H9 (cell line): ENCODE data around the gene SLC35A2. TPM values are rescaled to one million over a fixed set of nuclear protein-coding genes. Genes with fewer than 3 reads are reported as not detected.

Source experiments
- DNase-seq: peaks from one replicate; pipeline ENCODE4 v3.0.0-alpha.2; 2017
- H2AFZ ChIP-seq: one replicate; pipeline ENCODE4 v1.6.1; 2013; ENCODE audit warnings: mild to moderate bottlenecking, low read length, control low read depth, moderate library complexity
- H2AK5ac ChIP-seq: 2 replicates; pipeline ENCODE4 v1.6.1; 2013; ENCODE audit warnings: low read length, control low read depth, mixed read lengths; ENCODE audit not compliant: insufficient read length
- H2BK120ac ChIP-seq: one replicate; pipeline ENCODE4 v1.6.1; 2013; ENCODE audit warnings: low read depth, mild to moderate bottlenecking, low read length, control low read depth, inconsistent platforms; ENCODE audit not compliant: poor library complexity, severe bottlenecking
- H2BK12ac ChIP-seq: 2 replicates; pipeline ENCODE4 v1.6.1; 2013; ENCODE audit warnings: low read length, control low read depth, mixed read lengths, low read depth; ENCODE audit not compliant: insufficient read length
- H2BK15ac ChIP-seq: 2 replicates; pipeline ENCODE4 v1.6.1; 2013; ENCODE audit warnings: low read depth, low read length, control low read depth
- H2BK20ac ChIP-seq: one replicate; pipeline ENCODE4 v1.6.1; 2013; ENCODE audit warnings: low read depth, mild to moderate bottlenecking, low read length, control low read depth, inconsistent platforms; ENCODE audit not compliant: poor library complexity, severe bottlenecking
- H2BK5ac ChIP-seq: 2 replicates; pipeline ENCODE4 v1.6.1; 2013; ENCODE audit warnings: low read length, control low read depth, mixed read lengths; ENCODE audit not compliant: insufficient read length
- H3K14ac ChIP-seq: 2 replicates; pipeline ENCODE4 v1.6.1; 2013; ENCODE audit warnings: low read length, control low read depth; ENCODE audit not compliant: insufficient read depth
- H3K18ac ChIP-seq: 2 replicates; pipeline ENCODE4 v1.6.1; 2013; ENCODE audit warnings: low read depth, mild to moderate bottlenecking, mixed read lengths, low read length, control low read depth; ENCODE audit not compliant: insufficient read length
- H3K23ac ChIP-seq: 2 replicates; pipeline ENCODE4 v1.6.1; 2013; ENCODE audit warnings: low read length, control low read depth, mixed read lengths, low read depth; ENCODE audit not compliant: insufficient read length
- H3K23me2 ChIP-seq: 2 replicates; pipeline ENCODE4 v1.6.1; 2013; ENCODE audit warnings: low read depth, mild to moderate bottlenecking, mixed read lengths, low read length, control low read depth; ENCODE audit not compliant: insufficient read length, poor library complexity, severe bottlenecking
- H3K27ac ChIP-seq: 2 replicates; pipeline ENCODE4 v1.5.1; 2013; ENCODE audit warnings: low read length, control low read depth, mixed read lengths, low read depth; ENCODE audit not compliant: insufficient read length
- H3K27me3 ChIP-seq: 2 replicates; pipeline ENCODE4 v1.6.1; 2013; ENCODE audit warnings: low read length, control low read depth, inconsistent platforms; ENCODE audit not compliant: insufficient read depth
- H3K4ac ChIP-seq: 2 replicates; pipeline ENCODE4 v1.6.1; 2013; ENCODE audit warnings: low read depth, mild to moderate bottlenecking, control low read depth, inconsistent platforms, low read length, moderate library complexity
- H3K4me1 ChIP-seq: 2 replicates; pipeline ENCODE4 v1.6.1; 2013; ENCODE audit warnings: low read length, control low read depth, inconsistent platforms; ENCODE audit not compliant: insufficient read depth
- H3K4me2 ChIP-seq: 2 replicates; pipeline ENCODE4 v1.6.1; 2013; ENCODE audit warnings: low read length, control low read depth, mixed read lengths; ENCODE audit not compliant: insufficient read length, insufficient read depth
- H3K56ac ChIP-seq: 2 replicates; pipeline ENCODE4 v1.6.1; 2013; ENCODE audit warnings: low read depth, mild to moderate bottlenecking, mixed read lengths, low read length, control low read depth; ENCODE audit not compliant: insufficient read length
- H3K79me1 ChIP-seq: 2 replicates; pipeline ENCODE4 v1.6.1; 2013; ENCODE audit warnings: low read depth, mild to moderate bottlenecking, moderate library complexity, low read length, control low read depth, inconsistent platforms; ENCODE audit not compliant: insufficient read depth, poor library complexity, severe bottlenecking
- H3K79me2 ChIP-seq: 2 replicates; pipeline ENCODE4 v1.6.1; 2013; ENCODE audit warnings: low read length, control low read depth, inconsistent platforms; ENCODE audit not compliant: insufficient read depth
- H3K9ac ChIP-seq: 2 replicates; pipeline ENCODE4 v1.6.1; 2013; ENCODE audit warnings: low read length, control low read depth, mixed read lengths; ENCODE audit not compliant: insufficient read length; ENCODE audit errors: extremely low read depth
- H3K9me3 ChIP-seq: one replicate; pipeline ENCODE4 v1.6.1; 2013; ENCODE audit warnings: low read depth, low read length, inconsistent platforms; ENCODE audit not compliant: control insufficient read depth
- H3T11ph ChIP-seq: one replicate; pipeline ENCODE4 v1.6.1; 2013; ENCODE audit warnings: mild to moderate bottlenecking, low read length, control low read depth, inconsistent platforms
- H4K20me1 ChIP-seq: one replicate; pipeline ENCODE4 v1.6.1; 2013; ENCODE audit not compliant: control insufficient read depth, insufficient read length, insufficient read depth
- H4K5ac ChIP-seq: 2 replicates; pipeline ENCODE4 v1.6.1; 2013; ENCODE audit warnings: low read depth, mild to moderate bottlenecking, mixed read lengths, low read length, control low read depth; ENCODE audit not compliant: insufficient read length
- H4K8ac ChIP-seq: replicated peaks from 2 replicates; pipeline ENCODE4 v1.6.1; 2013; ENCODE audit warnings: low read length, control low read depth, mixed read lengths, low read depth; ENCODE audit not compliant: insufficient read length
- H4K91ac ChIP-seq: 2 replicates; pipeline ENCODE4 v1.6.1; 2013; ENCODE audit warnings: low read depth, mild to moderate bottlenecking, moderate library complexity, mixed read lengths, low read length, control low read depth; ENCODE audit not compliant: insufficient read length
- H3K27ac Mint-ChIP-seq, 3 experiments: 2 replicates in 2 of 3; 3 replicates in 1 of 3; pipeline ENCODE4 v1.8.0; 2020 to 2021; ENCODE audit warnings: mixed read lengths in 3 of 3, mild to moderate bottlenecking in 1 of 3, moderate library complexity in 1 of 3
- H3K27me3 Mint-ChIP-seq: 2 replicates; pipeline ENCODE4 v1.8.0; 2021; ENCODE audit warnings: low read depth, mild to moderate bottlenecking, moderate library complexity, mixed read lengths
- H3K36me3 Mint-ChIP-seq, 3 experiments: 2 replicates in 2 of 3; 3 replicates in 1 of 3; pipeline ENCODE4 v1.8.0; 2020 to 2021; ENCODE audit warnings: low read depth in 3 of 3, mixed read lengths in 3 of 3; ENCODE audit not compliant: insufficient read depth in 1 of 3
- H3K4me1 Mint-ChIP-seq, 2 experiments: 2 replicates each; pipeline ENCODE4 v1.8.0; 2020; ENCODE audit warnings: mixed read lengths in 2 of 2
- H3K4me3 Mint-ChIP-seq, 2 experiments: 2 replicates in 1 of 2; 3 replicates in 1 of 2; pipeline ENCODE4 v1.8.0; 2020 to 2021; ENCODE audit warnings: mild to moderate bottlenecking in 2 of 2, mixed read lengths in 2 of 2, moderate library complexity in 1 of 2
- H3K9me3 Mint-ChIP-seq, 2 experiments: 2 replicates in 1 of 2; 3 replicates in 1 of 2; pipeline ENCODE4 v1.8.0; 2020; ENCODE audit warnings: mild to moderate bottlenecking in 2 of 2, mixed read lengths in 2 of 2, moderate library complexity in 1 of 2
- CTCF ChIP-seq: fragments of 200-600 bp; sonication (generic); conservative IDR thresholded peaks from 3 replicates; pipeline ENCODE4 v1.8.0; 2021; ENCODE audit warnings: antibody characterized with exemption, mild to moderate bottlenecking
- WGBS: extraction: QIAGEN DNeasy Blood & Tissue Kit; methylation state at CpG from one replicate; pipeline ENCODE4 v1.1.7; 2013; ENCODE audit warnings: missing lambda C conversion rate, low lambda C conversion rate, mixed read lengths; ENCODE audit not compliant: insufficient read length; ENCODE audit errors: extremely low coverage; 5-methylcytosine and 5-hydroxymethylcytosine counted together
- total RNA-seq: library from RNA; stranded (reverse); gene quantifications from 2 replicates; pipeline ENCODE4 v1.2.1, GENCODE V29; 2021

The SLC35A2 gene
- total RNA-seq, 1 experiment from 2014 or later, result 32.9 TPM

- H3K4me2 ChIP-seq, result peak overlapping the region; percentile 63
Observed at GRCh38 chrX:48919947-48920717, 8.7 kb upstream of the SLC35A2 start.

More at GRCh38 chrX:48919947-48920717, 8.7 kb upstream of the SLC35A2 start:
- no peak overlapping the region for H2BK20ac ChIP-seq
- H4K91ac ChIP-seq, result no peak overlapping the region
- no peak overlapping the region for H3T11ph ChIP-seq
- no peak overlapping the region for H3K14ac ChIP-seq
- no peak overlapping the region for H3K4ac ChIP-seq
- DNase-seq, result no peak
- no peak overlapping the region for H2AFZ ChIP-seq
- no peak overlapping the region for H3K56ac ChIP-seq
- peak overlapping the region; percentile 29 for H3K27ac ChIP-seq
- peaks cover 3% of the 10 kb centered on the region for H3K79me1 ChIP-seq
- no peaks in the 10 kb centered on the region for H3K23me2 ChIP-seq
- no peak overlapping the region for H2BK5ac ChIP-seq
- H3K27me3 Mint-ChIP-seq, result peaks cover 4% of the 10 kb centered on the region
- no CpG with 5 or more reads among the region's 8 CpGs for WGBS
- peak overlapping the region; percentile 88 for H3K9ac ChIP-seq
- H4K8ac ChIP-seq, result no peak overlapping the region
- H4K20me1 ChIP-seq, result peaks cover 2% of the 10 kb centered on the region
- no peak overlapping the region for H3K18ac ChIP-seq
- TF ChIP-seq CTCF, result no peak
- no peaks in the 10 kb centered on the region for H3K27me3 ChIP-seq
- no peak overlapping the region for H3K23ac ChIP-seq
- peaks cover 19 to 37% of the 10 kb centered on the region in 2 experiments for H3K4me1 Mint-ChIP-seq
- H3K79me2 ChIP-seq, result peaks cover 30% of the 10 kb centered on the region
- peaks cover 11% of the 10 kb centered on the region; the same call in 1 of the 2 replicates for H3K4me1 ChIP-seq
- H2BK15ac ChIP-seq, result no peak overlapping the region
- H3K27ac Mint-ChIP-seq, result peak overlapping the region; percentile 93 to 97 (median 97)
- H2BK120ac ChIP-seq, result no peak overlapping the region
- peak overlapping the region; percentile 95 to 99 for H3K4me3 Mint-ChIP-seq
- H2AK5ac ChIP-seq, result no peak overlapping the region
- peaks cover 49 to 63% (median 54%) of the 10 kb centered on the region in 3 experiments for H3K36me3 Mint-ChIP-seq
- H4K5ac ChIP-seq, result no peak overlapping the region
- H3K9me3 ChIP-seq, result no peaks in the 10 kb centered on the region
- H3K9me3 Mint-ChIP-seq, result peaks cover 63 to 76% of the 10 kb centered on the region in 2 experiments
- no peak overlapping the region for H2BK12ac ChIP-seq
